Activated CD4-positive, CD25-positive, alpha-beta regulatory T cell (primary cell): ENCODE data around the gene STARD4.

Experiments
- DNase-seq, 4 experiments: peaks; one replicate each; lab custom pipeline; 2025; lab: John Stamatoyannopoulos, UW

Gene STARD4

DNA sequence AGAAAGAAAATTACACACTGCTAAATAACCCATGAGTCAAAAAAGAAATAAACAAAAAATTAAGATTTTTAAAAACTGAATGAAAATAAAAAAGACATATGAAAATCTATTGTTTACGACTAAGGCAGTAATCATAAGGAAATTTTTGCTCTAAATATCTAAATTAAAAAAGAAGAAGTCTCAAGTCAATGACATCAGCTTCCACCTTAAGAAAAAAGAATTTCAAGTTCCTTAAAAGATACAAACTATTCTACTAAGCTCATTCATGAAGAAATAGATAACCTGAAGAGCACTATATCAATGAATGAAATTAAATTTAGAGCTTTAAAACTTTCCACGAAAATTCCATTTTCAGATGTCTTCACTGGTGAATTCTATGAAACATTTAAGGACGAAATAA is 15.7 kb upstream of the STARD4 start:
- DNase-seq: no peak

DNA sequence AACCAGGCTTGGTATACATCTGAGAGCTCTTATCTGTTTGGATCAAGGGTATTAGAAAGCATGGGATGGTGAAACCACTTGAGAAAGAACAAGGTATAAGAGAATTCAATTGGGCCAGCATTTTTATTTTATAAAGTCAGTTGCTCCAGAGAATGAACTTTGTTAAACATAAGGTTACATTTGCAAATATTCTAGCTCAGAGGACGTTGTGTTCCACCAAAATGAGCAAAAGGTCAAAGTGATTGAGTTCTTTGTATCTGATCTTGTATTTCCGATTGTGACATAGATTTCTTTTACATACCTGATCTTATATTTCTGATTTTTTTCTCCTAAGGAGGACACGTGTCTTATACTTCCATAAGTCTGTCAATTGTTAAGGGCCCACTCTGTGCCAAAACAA is 8.6 kb upstream of the STARD4 start:
- DNase-seq: no peak

DNA sequence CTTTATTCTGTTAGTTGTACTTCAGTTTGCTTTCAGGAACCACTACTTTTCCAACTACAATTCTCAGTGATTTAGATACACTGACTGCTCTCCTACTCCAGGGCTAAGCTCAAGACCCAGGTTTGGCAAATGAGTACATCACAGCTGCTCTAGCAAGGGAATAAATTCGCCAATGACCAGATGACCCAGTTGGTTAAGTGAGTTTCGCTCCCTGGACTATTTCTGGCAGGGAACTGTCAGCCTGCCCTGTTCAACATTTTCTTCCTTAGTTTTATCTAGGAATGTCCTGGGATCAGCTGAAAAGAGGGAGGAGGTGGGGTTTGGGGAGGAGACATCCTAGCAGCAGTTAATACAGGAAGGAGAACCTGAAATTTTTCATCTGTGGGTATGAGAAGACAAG is 6.4 kb upstream of the STARD4 start:
- DNase-seq: no peak

DNA sequence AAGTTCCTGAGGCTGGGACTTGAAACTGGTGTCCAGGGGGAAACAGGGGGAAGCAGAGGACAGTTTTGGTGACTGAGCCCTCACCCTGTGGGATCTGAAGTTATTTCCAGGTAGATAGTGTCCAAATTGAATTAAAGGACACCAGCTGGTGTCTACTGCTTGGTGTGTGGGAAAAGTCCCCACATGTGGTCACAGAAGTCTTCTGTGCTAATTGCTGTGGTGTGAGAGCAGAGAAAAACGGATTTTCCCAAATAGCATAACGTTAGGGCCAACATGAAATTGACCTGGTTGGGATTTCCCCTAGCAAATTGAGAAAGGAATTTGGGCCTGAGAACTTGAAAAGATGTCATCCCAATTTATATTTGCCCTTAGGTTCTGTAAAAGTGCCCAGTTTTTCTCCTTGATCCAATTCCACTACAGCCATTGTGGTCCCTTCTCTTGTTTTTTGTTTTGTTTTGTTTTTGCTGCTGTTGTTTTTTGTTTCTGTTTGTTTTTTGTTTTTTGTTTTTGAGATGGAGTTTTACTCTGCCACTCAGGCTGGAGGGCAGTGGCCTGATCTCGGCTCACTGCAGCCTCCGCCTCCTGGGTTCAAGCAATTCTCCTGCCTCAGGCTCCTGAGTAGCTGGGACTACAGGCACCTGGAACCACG is 5.6 kb upstream of the STARD4 start:
- no peak for DNase-seq

DNA sequence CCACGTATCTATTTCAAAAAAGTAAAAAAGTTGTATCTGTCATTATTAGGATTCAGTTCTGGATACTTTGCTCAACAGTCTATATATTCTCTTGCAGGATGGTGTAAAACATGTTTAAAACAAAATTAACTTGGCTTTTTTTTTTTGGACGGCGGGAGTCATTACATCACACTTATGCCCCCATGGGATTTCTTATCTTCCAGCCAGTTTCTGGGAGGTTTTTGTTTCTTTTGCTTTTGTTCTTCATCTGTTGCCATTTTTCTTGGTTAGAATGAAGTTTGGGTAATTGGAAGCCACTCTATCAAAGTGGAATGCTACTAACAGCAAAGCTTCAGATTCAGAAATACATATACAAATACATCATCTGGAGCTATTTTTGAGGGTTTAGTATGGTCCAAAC is 1.8 kb upstream of the STARD4 start:
- DNase-seq: no peak

- DNase-seq: no peak
Measured at GRCh38 chr5:111513131-111513520, 791 bp upstream of the STARD4 start.

DNA sequence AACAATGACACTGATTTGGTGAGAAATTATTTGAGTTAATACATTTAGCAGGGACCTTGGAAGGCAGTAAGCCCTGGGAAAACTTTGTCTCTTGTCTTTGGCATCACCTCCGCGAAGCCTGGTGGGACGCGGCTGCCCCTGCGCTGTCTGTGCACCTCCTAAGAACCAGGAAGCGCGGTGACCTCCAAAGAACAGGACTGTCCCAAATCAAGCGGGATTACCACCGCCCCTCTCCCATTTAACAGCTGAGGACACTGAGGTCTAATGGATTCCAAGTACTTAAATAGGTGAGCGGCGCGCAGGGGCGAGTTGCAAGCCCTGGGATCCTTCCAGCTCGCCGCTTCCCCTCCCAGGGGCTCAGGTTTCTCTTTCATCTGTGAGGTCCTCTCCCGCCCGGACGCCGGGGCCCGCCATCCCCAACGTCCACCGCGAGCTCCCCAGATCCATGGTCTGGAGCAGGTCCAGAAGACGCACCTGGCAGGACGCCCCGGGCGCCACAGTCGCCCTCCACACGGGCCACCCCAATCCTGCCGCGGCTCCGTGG is 432 bp downstream of the STARD4 start:
- DNase-seq: peak in 1 of 4 experiments; percentile 28

DNA sequence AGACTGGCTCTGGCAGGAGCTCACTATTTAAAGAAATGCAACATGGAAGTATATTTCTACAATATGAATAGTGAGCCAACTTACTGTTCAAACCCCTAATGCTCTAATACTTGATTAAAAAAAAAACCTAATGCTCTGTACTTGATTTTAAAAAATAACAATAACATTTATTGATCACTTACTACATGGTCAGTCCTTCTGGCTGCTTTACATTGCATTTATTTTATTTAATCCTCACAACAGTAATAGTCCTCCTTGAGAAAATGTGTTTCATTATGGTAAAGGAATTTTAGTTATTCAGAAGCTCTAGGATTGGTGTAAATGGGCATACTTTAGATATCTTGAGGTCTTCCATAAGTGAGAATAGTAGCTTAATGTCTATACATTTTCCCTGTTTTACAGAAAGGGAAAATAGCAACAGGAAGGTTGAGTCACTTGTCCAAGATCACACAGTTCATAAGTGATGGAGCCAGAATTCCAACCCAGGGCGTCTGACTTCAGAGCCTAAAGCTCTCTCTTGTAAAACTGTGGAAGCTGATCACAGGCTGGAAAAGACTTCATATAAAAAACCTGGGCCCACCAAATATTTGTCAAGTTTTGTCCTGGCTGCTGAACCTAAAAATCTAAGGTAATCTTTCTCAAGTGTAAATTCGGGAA is 1.0 kb downstream of the STARD4 start:
- no peak for DNase-seq

GRCh38 chr5:111509119-111509518 is 3.2 kb downstream of the STARD4 start:
- DNase-seq: no peak

DNA sequence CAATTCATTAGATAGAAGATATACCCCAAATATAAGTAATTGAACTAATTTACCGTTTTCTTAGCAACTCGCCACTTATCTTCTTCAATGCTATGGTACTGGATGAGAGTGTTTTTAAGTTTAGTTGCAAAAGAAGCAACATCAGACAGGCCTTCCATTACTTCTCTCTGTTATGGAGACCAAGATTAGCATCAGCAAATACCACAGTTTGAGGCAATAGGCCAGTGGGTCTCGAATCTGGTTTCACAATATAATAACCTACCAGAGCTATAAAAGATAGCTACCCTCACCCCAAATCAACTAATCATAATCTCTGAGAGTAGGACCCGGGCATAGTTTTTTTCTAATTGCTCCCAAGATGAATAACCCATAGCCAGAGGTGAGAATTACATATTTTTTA is 5.1 kb downstream of the STARD4 start:
- DNase-seq: no peak

GRCh38 chr5:111505096-111505495 is 7.2 kb downstream of the STARD4 start:
- no peak for DNase-seq

DNA sequence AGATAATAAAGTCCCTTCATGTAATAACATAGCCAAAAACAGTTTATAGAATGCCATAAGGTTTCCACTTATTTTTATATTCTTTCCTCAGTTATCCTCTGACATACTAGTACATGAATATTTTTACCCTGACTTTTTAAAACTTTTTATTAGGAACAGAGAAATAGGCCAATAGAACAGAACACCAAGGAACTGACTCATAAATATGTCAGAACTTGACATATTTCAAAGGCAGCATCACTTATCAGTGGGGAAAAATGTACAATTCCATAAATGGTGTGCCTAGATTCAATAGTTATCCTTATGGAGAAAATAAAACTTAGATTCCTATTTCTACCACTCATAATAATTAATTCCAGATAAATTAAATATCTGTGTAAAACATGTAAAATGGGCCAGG is 9.4 kb downstream of the STARD4 start:
- DNase-seq: no peak

DNA sequence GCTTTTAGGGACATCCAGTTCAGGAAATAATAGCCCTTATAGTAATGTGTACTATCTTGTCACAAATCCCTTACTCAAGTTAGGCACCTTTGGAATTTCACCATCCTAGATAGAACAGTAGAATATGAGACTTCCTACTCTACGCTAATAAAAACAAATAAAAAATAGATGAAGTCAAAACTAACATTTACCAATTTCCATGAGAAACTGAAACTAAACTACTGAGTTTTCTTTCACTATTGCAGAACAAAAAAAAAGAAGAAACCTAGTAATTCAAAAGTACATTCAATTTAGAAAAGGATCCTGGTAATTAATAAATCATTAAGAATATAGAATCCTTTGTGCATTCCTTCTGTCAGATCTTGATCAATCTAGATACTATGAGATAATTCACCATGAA is 14.0 kb downstream of the STARD4 start:
- DNase-seq: no peak

- DNase-seq: no peak
Measured at GRCh38 chr5:111495159-111495558, 17.2 kb downstream of the STARD4 start.

GRCh38 chr5:111494355-111494999 is 17.9 kb downstream of the STARD4 start:
- no peak for DNase-seq

GRCh38 chr5:111493031-111493430 is 19.3 kb downstream of the STARD4 start:
- no peak for DNase-seq

DNA sequence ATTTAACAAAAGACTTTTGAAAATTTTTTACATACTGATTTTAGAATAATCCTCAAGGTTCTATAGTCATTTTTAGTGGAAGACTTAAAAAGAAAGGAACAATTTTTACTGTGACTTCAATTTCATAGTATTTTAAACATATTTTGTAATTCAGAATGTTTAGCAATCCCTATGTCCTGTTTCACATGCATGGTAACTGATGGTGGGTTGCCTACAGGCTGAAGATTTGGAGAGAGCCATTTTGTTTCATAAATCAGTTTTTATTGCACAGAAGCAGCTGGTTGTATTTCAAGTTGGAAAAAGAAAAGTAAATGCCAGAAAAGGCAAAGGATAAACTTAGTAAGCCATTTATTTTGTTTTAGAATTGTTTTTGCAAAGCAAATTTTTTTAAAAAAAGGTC is 24.0 kb downstream of the STARD4 start:
- no peak for DNase-seq

GRCh38 chr5:111486926-111487325 is 25.4 kb downstream of the STARD4 start:
- no peak for DNase-seq

GRCh38 chr5:111486055-111486454 is 26.3 kb downstream of the STARD4 start:
- no peak for DNase-seq

GRCh38 chr5:111480346-111480745 is 32.0 kb downstream of the STARD4 start:
- no peak for DNase-seq

- DNase-seq: no peak
Measured at GRCh38 chr5:111478898-111479297, 33.4 kb downstream of the STARD4 start.

DNA sequence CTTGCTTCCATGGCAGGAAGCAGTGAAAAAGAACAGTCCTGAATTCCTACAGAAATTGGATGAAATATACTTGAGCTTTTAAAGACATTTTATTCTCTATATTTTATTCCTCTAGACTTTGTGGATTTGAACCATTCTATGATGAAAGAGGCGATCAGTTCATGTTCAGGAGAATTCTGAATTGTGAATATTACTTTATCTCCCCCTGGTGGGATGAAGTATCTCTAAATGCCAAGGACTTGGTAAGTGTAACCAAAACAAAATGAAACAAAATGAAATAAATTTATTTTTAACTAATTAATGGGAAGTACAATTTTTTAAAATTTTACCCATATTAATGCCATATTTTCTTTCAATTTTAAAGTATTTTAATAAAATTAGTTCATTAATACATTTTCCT is 34.1 kb downstream of the STARD4 start:
- DNase-seq: no peak

GRCh38 chr5:111472579-111472978 is 39.8 kb downstream of the STARD4 start:
- DNase-seq: no peak
